K562 (cell line): ENCODE data around the gene RYR1. TPM values are rescaled to one million over a fixed set of nuclear protein-coding genes. Genes with fewer than 3 reads are reported as not detected.
A peak's percentile ranks its signal among the peaks of the same experiment; 100 is the strongest.

Experiments used
- CHCHD3 ChIP-seq: fragments of 250-450 bp; sonication (Bioruptor Pico); IDR thresholded peaks from 2 replicates; pipeline ENCODE4 v2.1.2; 2022; ENCODE audit warnings: mild to moderate bottlenecking
- CHD4 ChIP-seq: fragments of 200-600 bp; sonication (generic); IDR thresholded peaks from 3 replicates; pipeline ENCODE4 v1.6.1; 2012; ENCODE audit warnings: low read depth, mild to moderate bottlenecking, mixed read lengths, low read length, inconsistent platforms; ENCODE audit not compliant: insufficient read depth, insufficient replicate concordance, poor library complexity, severe bottlenecking
- ETV5 ChIP-seq: sonication (generic); formaldehyde crosslinking; IDR thresholded peaks from 2 replicates; pipeline ENCODE4 v1.4.0; 2020; ENCODE audit warnings: low read depth, mild to moderate bottlenecking, missing genetic modification reagents
- HMGN3 ChIP-seq: IDR thresholded peaks from 2 replicates; pipeline ENCODE4 v1.6.1; 2011; ENCODE audit warnings: borderline replicate concordance, low read depth, mild to moderate bottlenecking, mixed read lengths, low read length; ENCODE audit not compliant: insufficient read length; ENCODE audit errors: extremely low read depth
- KDM5B ChIP-seq: fragments of 200-600 bp; sonication (generic); IDR thresholded peaks from 2 replicates; pipeline ENCODE4 v1.6.1; 2012; ENCODE audit warnings: low read depth, mild to moderate bottlenecking, moderate library complexity, low read length, control low read depth, inconsistent platforms; ENCODE audit not compliant: insufficient replicate concordance
- LARP7 ChIP-seq: fragments of 450-650 bp; IDR thresholded peaks from 2 replicates; pipeline ENCODE4 v1.6.1; 2016
- MAFK ChIP-seq: IDR thresholded peaks from 2 replicates; pipeline ENCODE4 v1.6.1; 2011; ENCODE audit warnings: low read length, improper control_type of control experiment
- MECOM ChIP-seq: fragments of 250-450 bp; sonication (Bioruptor Pico); IDR thresholded peaks from 2 replicates; pipeline ENCODE4 v1.8.0; 2022; ENCODE audit warnings: inconsistent platforms
- POLR2A ChIP-seq: fragments of 450-650 bp; conservative IDR thresholded peaks from 2 replicates; pipeline ENCODE4 v1.6.1; 2016
- PTBP1 ChIP-seq: fragments of 200-400 bp; formaldehyde crosslinking; IDR thresholded peaks from 2 replicates; pipeline ENCODE4 v1.6.1; 2017; ENCODE audit warnings: low read depth, low read length
- TBP ChIP-seq: optimal IDR thresholded peaks from 2 replicates; pipeline ENCODE3; 2011; ENCODE audit warnings: low read depth, low read length, improper control_type of control experiment
- YY1 ChIP-seq, 3 experiments: IDR thresholded peaks; 2 replicates each; pipeline ENCODE4 v1.6.1; 2011; ENCODE audit warnings: low read length in 2 of 3, mild to moderate bottlenecking in 2 of 3, moderate library complexity in 2 of 3, borderline replicate concordance in 1 of 3, control low read depth in 1 of 3, low read depth in 1 of 3; ENCODE audit not compliant: insufficient read depth in 3 of 3, insufficient replicate concordance in 2 of 3, control insufficient read depth in 1 of 3, insufficient read length in 1 of 3; ENCODE audit errors: extremely low read depth in 1 of 3
- ZNF175 ChIP-seq: fragments of 200-800 bp; sonication (Bioruptor generic); IDR thresholded peaks from 2 replicates; pipeline ENCODE4 v1.6.1; 2016; ENCODE audit warnings: low read depth, mild to moderate bottlenecking, missing genetic modification characterization, missing compliant biosample characterization
- ZNF398 ChIP-seq: fragments of 250-450 bp; sonication (Bioruptor Pico); IDR thresholded peaks from 2 replicates; pipeline ENCODE4 v1.8.0; 2021; ENCODE audit warnings: moderate library complexity, mild to moderate bottlenecking, inconsistent platforms
- ZNF764 ChIP-seq: fragments of 250-450 bp; sonication (Bioruptor Pico); IDR thresholded peaks from 2 replicates; pipeline ENCODE4 v1.4.0; 2020; ENCODE audit warnings: low read depth, mild to moderate bottlenecking, moderate library complexity
- ZNF77 ChIP-seq: fragments of 250-450 bp; sonication (Bioruptor Pico); IDR thresholded peaks from 2 replicates; pipeline ENCODE4 v1.5.0; 2020
- polyA plus RNA-seq, 8 experiments: library from polyadenylated mRNA; depleted of rRNA in 4 of 8; stranded (reverse) in 5 of 8; unstranded in 3 of 8; fragments of >200 nt; fragmentation: Nextera tagmentation in 2 of 8; fragmentation: Illumina TruSeq in 1 of 8; extraction: Ambion mirVana in 2 of 8; extraction: Trizol in 1 of 8; gene quantifications; 2 replicates each; pipeline versions ENCODE4 v1.2.1 to v1.2.3, GENCODE V29; 2011 to 2014; ENCODE audit warnings: inconsistent platforms in 1 of 8, missing spikeins in 1 of 8
- total RNA-seq, 7 experiments: library from RNA; depleted of rRNA in 6 of 7; stranded (reverse); fragments of >200 nt in 6 of 7; fragmentation: Illumina TruSeq in 2 of 7; extraction: Trizol in 2 of 7; gene quantifications; 2 replicates each; pipeline versions ENCODE4 v1.2.1 to v1.2.3, GENCODE V29; 2011 to 2021; ENCODE audit warnings: low replicate concordance in 1 of 7
- TF ChIP-seq, protein P1 (sequence below), 2 experiments: fragments of 450-650 bp; IDR thresholded peaks; 2 replicates each; pipeline ENCODE4 v1.6.1; 2016
- TF ChIP-seq, protein P2 (sequence below): fragments of 250-450 bp; sonication (Bioruptor Pico); IDR thresholded peaks from 2 replicates; pipeline ENCODE4 v1.4.0; 2020; ENCODE audit warnings: mild to moderate bottlenecking
- TF ChIP-seq, protein P3 (sequence below): sonication (generic); formaldehyde crosslinking; IDR thresholded peaks from 2 replicates; pipeline ENCODE4 v1.8.0; 2022; ENCODE audit warnings: mild to moderate bottlenecking, missing genetic modification reagents

Gene RYR1
- total and polyA plus RNA-seq, 9 of the 15 experiments (the other 6 are each of a cell fraction or from before 2014, with no cell fraction given): 0.11 to 7.4 (median 3.7) TPM

DNA sequence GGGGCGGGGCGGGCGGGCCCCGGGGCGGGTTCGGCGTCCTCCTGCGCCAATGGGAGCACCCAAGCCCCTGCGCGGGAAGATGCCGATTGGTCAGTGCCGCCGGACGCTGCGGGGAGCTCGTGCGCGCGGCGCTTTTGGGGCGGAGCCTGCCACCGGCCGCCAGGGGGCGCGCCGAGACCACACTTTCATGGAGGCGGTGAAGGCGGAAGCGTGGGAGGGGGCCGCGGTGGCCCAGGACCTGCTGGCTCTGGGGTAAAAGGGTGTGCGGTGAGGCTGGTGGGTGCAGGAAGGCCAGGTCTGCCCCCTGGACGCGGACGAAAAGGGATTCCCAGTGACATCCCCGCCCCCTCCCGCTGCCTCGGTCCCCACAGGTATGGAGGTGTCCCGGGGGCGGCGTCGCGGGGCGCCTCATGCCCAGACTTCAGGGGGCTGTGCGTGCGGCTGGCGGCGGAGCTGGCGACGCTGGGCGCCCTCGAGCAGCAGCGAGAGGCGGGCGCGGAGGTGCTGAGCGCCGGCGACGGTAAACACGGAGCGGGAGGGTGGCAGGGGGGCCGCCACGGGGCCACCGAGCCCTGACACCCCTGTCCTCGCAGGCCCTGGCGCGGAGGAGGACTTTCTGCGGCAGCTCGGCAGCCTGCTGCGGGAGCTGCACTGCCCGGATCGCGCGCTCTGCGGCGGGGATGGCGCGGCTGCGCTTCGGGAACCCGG lies 30.4 kb upstream of the RYR1 start, which contains the start of gene FAM98C (continued):
- TF ChIP-seq, protein P1, sequence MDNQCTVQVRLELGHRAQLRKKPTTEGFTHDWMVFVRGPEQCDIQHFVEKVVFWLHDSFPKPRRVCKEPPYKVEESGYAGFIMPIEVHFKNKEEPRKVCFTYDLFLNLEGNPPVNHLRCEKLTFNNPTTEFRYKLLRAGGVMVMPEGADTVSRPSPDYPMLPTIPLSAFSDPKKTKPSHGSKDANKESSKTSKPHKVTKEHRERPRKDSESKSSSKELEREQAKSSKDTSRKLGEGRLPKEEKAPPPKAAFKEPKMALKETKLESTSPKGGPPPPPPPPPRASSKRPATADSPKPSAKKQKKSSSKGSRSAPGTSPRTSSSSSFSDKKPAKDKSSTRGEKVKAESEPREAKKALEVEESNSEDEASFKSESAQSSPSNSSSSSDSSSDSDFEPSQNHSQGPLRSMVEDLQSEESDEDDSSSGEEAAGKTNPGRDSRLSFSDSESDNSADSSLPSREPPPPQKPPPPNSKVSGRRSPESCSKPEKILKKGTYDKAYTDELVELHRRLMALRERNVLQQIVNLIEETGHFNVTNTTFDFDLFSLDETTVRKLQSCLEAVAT (IDR thresholded peaks at IDR 0.05): no peak
- no peak for TF ChIP-seq ZNF398 (CRISPR knock-in tag)
- peak in 1 of 3 experiments; percentile 56 for TF ChIP-seq YY1 (IDR thresholded peaks at IDR 0.05; ENCODE audit: borderline replicate concordance in 1 of 3, control insufficient read depth in 1 of 3, extremely low read depth in 1 of 3, insufficient read depth in 3 of 3, insufficient read length in 1 of 3, insufficient replicate concordance in 2 of 3, low read depth in 1 of 3, low read length in 2 of 3)
- no peak for TF ChIP-seq PTBP1
- no peak for TF ChIP-seq ZNF77 (CRISPR knock-in tag)
- TF ChIP-seq KDM5B: peak; percentile 5
- TF ChIP-seq MECOM (CRISPR knock-in tag): no peak
- no peak for TF ChIP-seq LARP7
- TF ChIP-seq CHCHD3 (CRISPR knock-in tag): no peak
- no peak for TF ChIP-seq ZNF764 (CRISPR knock-in tag)
- TF ChIP-seq, protein P2, sequence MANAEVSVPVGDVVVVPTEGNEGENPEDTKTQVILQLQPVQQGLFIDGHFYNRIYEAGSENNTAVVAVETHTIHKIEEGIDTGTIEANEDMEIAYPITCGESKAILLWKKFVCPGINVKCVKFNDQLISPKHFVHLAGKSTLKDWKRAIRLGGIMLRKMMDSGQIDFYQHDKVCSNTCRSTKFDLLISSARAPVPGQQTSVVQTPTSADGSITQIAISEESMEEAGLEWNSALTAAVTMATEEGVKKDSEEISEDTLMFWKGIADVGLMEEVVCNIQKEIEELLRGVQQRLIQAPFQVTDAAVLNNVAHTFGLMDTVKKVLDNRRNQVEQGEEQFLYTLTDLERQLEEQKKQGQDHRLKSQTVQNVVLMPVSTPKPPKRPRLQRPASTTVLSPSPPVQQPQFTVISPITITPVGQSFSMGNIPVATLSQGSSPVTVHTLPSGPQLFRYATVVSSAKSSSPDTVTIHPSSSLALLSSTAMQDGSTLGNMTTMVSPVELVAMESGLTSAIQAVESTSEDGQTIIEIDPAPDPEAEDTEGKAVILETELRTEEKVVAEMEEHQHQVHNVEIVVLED (CRISPR knock-in tag): peak; percentile 59
- TF ChIP-seq CHD4: no peak
- peak; percentile 51 for TF ChIP-seq HMGN3
- TF ChIP-seq POLR2A: peak; percentile 69
- TF ChIP-seq, protein P3, sequence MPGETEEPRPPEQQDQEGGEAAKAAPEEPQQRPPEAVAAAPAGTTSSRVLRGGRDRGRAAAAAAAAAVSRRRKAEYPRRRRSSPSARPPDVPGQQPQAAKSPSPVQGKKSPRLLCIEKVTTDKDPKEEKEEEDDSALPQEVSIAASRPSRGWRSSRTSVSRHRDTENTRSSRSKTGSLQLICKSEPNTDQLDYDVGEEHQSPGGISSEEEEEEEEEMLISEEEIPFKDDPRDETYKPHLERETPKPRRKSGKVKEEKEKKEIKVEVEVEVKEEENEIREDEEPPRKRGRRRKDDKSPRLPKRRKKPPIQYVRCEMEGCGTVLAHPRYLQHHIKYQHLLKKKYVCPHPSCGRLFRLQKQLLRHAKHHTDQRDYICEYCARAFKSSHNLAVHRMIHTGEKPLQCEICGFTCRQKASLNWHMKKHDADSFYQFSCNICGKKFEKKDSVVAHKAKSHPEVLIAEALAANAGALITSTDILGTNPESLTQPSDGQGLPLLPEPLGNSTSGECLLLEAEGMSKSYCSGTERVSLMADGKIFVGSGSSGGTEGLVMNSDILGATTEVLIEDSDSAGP (CRISPR knock-in tag): no peak
- no peak; the same call in 1 of the 2 replicates for TF ChIP-seq MAFK
- no peak for TF ChIP-seq ZNF175 (CRISPR knock-in tag)
- peak; percentile 40 for TF ChIP-seq TBP
- peak; percentile 88 for TF ChIP-seq ETV5 (CRISPR knock-in tag)
